Type B pancreatic cell (in vitro differentiated cells): ENCODE results near the gene NANOS2. TPM values are rescaled to one million over a fixed set of nuclear protein-coding genes. Genes with fewer than 3 reads are reported as not detected.

Source experiments
- DNase-seq: peaks from one replicate; pipeline ENCODE4 v3.0.0; 2021; ENCODE audit warnings: mixed read lengths; ENCODE audit not compliant: unreplicated experiment; ENCODE audit errors: extremely low spot score
- H3K27ac Mint-ChIP-seq: 2 replicates; pipeline ENCODE4 v1.8.0; 2021; ENCODE audit warnings: mild to moderate bottlenecking, mixed read lengths
- H3K27me3 Mint-ChIP-seq: 2 replicates; pipeline ENCODE4 v1.8.0; 2021; ENCODE audit warnings: mixed read lengths
- H3K36me3 Mint-ChIP-seq: 2 replicates; pipeline ENCODE4 v1.8.0; 2021; ENCODE audit warnings: mixed read lengths
- H3K4me1 Mint-ChIP-seq: one replicate; pipeline ENCODE4 v1.8.0; 2021; ENCODE audit warnings: mixed read lengths; ENCODE audit not compliant: unreplicated experiment
- H3K4me3 Mint-ChIP-seq: 2 replicates; pipeline ENCODE4 v1.8.0; 2021; ENCODE audit warnings: mild to moderate bottlenecking, mixed read lengths
- H3K9me3 Mint-ChIP-seq: 2 replicates; pipeline ENCODE4 v1.8.0; 2021; ENCODE audit warnings: mixed read lengths
- total RNA-seq: library from RNA; stranded (reverse); gene quantifications from 2 replicates; pipeline ENCODE4 v1.2.1, GENCODE V29; 2021; ENCODE audit warnings: low replicate concordance
- TF ChIP-seq, protein P1 (sequence below): fragments of 200-600 bp; sonication (generic); conservative IDR thresholded peaks from 2 replicates; pipeline ENCODE4 v1.5.0; 2021; ENCODE audit warnings: antibody characterized with exemption, mild to moderate bottlenecking

Gene NANOS2
- total RNA-seq, 1 donor from 2014 or later: not detected

DNA sequence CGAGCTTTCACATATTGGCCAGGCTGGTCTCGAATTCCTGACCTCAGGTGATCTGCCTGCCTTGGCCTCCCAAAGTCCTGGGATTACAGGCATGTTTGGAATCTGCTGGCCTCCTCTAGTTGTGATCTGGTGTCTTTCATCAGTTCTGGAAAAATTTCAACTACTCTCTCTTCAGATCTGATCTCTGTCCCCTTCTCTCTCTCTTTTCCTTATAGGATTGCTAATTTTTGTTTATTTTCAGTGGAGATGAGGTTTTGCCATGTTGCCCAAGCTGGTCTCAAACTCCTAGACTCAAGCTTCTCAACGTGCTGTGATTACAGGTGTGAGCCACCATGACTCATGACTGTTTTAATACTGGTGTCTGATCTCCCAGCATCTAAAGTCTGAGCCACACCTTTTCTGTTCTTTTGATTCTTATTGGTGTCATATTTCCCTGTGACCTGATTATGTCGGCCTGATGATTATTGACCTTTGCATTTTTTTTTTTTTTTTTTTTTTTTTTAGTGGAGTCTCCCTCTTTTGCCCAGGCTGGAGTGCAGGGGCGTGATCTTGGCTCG, 10.4 kb upstream of the NANOS2 start:
- H3K27ac Mint-ChIP-seq: no peak overlapping the region

DNA sequence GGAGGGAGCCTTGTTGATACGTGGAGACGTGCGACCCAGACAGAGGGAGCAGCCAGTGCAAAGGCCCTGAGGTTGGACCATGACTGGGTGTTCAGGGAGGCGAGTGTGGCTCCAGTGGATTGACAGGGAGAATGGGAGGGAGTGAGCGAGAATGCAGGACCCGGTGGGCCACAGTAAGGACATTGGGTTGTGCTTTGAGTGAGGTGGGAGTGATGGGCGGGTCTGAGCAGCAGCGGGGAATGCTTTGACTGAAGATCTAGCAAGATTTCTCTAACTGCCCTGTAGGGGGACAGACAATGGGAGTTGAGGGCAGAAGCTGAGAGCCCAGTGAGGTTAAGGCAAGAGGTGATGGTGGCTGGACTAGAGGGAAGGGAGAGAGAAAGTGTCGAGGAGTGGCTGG, 7.7 kb upstream of the NANOS2 start:
- Mint-ChIP-seq H3K4me3 (no peak overlapping the region), H3K4me1 (no peaks in the 10 kb centered on the region), H3K36me3 (no peaks in the 10 kb centered on the region), H3K27me3 (peaks cover 31% of the 10 kb centered on the region), H3K27ac (no peak overlapping the region), H3K9me3 (no peaks in the 10 kb centered on the region)
- TF ChIP-seq, protein P1, sequence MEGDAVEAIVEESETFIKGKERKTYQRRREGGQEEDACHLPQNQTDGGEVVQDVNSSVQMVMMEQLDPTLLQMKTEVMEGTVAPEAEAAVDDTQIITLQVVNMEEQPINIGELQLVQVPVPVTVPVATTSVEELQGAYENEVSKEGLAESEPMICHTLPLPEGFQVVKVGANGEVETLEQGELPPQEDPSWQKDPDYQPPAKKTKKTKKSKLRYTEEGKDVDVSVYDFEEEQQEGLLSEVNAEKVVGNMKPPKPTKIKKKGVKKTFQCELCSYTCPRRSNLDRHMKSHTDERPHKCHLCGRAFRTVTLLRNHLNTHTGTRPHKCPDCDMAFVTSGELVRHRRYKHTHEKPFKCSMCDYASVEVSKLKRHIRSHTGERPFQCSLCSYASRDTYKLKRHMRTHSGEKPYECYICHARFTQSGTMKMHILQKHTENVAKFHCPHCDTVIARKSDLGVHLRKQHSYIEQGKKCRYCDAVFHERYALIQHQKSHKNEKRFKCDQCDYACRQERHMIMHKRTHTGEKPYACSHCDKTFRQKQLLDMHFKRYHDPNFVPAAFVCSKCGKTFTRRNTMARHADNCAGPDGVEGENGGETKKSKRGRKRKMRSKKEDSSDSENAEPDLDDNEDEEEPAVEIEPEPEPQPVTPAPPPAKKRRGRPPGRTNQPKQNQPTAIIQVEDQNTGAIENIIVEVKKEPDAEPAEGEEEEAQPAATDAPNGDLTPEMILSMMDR: peak; percentile 62
- DNase-seq: no peak

More for the DNA sequence above, 10.4 kb upstream of the NANOS2 start:
- H3K27me3 Mint-ChIP-seq: peaks cover 28% of the 10 kb centered on the region
- H3K9me3 Mint-ChIP-seq: no peaks in the 10 kb centered on the region
- TF ChIP-seq, protein P1: no peak
- H3K4me3 Mint-ChIP-seq: no peak overlapping the region
- peaks cover 4% of the 10 kb centered on the region for H3K4me1 Mint-ChIP-seq
- DNase-seq: no peak
- H3K36me3 Mint-ChIP-seq: no peaks in the 10 kb centered on the region

DNA sequence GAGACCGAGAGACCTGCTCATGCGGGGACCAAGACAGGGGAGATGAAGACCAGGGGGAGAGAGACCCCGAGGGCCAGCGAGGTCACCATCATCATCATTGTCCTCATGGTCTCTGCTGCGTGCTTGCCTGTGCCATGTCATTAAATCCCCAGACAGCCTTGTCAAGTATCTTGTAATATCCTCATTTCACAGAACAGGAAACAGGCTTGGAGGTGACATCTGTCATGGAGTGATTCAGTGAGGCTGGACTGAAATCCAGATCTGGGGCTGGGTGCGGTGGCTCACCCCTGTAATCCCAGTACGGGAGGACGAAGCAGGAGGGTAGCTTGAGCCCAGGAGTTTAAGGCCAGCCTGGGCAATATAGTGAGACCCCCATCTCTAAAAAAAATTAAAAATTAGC, 5.9 kb upstream of the NANOS2 start:
- Mint-ChIP-seq H3K27ac (no peak overlapping the region), H3K36me3 (no peaks in the 10 kb centered on the region), H3K27me3 (peaks cover 30% of the 10 kb centered on the region), H3K4me3 (no peak overlapping the region), H3K9me3 (no peaks in the 10 kb centered on the region), H3K4me1 (no peaks in the 10 kb centered on the region)
- no peak for DNase-seq
- TF ChIP-seq, protein P1: no peak

DNA sequence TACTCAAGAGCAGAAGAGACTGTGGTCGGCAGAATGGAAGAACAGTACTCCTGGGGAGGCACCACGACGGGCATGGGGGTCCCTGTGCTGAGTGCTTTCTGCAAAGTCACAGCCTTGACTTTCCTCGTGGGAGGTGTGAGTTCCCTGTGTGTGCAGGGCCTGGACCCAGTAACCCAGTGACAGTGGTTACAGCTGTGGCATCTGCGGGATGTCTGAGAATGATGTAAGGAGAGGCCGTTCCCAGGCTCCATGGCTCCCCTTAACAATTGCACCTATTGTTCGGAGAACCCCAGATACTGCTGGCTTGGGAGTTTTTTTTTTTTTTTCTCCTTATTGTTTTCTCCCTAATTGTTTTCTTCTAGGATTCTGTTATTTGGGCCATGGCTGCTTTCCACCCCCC, 5.1 kb upstream of the NANOS2 start:
- Mint-ChIP-seq H3K27me3 (peaks cover 30% of the 10 kb centered on the region), H3K4me1 (no peaks in the 10 kb centered on the region), H3K27ac (no peak overlapping the region), H3K36me3 (no peaks in the 10 kb centered on the region), H3K9me3 (no peaks in the 10 kb centered on the region), H3K4me3 (no peak overlapping the region)
- TF ChIP-seq, protein P1: no peak
- no peak for DNase-seq

DNA sequence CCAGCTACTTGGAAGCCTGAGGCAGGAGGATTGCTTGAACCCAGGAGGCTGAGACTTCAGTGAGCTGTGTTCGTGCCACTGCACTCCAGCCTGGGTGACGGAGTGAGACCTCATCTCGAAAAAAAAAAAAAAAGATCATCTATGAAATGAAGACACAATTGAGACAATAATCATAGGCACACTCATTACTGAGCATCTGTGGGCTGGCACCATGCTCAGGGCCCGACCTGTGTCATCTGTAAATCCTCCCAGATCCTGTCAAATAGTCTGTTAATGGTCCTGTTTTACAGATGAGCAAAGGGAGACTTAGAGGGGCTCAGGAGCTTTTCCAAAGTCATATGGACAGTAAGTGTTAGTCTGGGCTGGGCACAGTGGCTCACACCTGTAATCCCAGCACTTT, 4.1 kb upstream of the NANOS2 start:
- TF ChIP-seq, protein P1: no peak
- Mint-ChIP-seq H3K4me1 (no peaks in the 10 kb centered on the region), H3K36me3 (no peaks in the 10 kb centered on the region), H3K27me3 (peaks cover 30% of the 10 kb centered on the region), H3K27ac (no peak overlapping the region), H3K9me3 (no peaks in the 10 kb centered on the region), H3K4me3 (no peak overlapping the region)
- DNase-seq: no peak
